ENCODE data around the gene PMEL. TPM values are rescaled to one million over a fixed set of nuclear protein-coding genes. Genes with fewer than 3 reads are reported as not detected.
A peak's percentile ranks its signal among the peaks of the same experiment; 100 is the strongest.

The PMEL gene
- total RNA-seq, 4 donors from 2014 or later = 0.26 to 3.6 (median 2.9) TPM; not detected in 1

- no peaks in the 10 kb centered on the region for H3K4me1 ChIP-seq
- no peak overlapping the region for H3K4me3 ChIP-seq
- peak in 1 of 2 donors; percentile 25 for DNase-seq
- no peak overlapping the region for H3K27ac ChIP-seq
- intact Hi-C loops (cut with DNase I; ENCODE audit: low total_unique reads) = no loop called here
- H3K9me3 ChIP-seq = no peaks in the 10 kb centered on the region
- TF ChIP-seq CTCF (IDR thresholded peaks at IDR 0.05) (no peak), POLR2A (IDR thresholded peaks at IDR 0.05) (no peak)
- H3K36me3 ChIP-seq = no peaks in the 10 kb centered on the region
- no peaks in the 10 kb centered on the region for H3K27me3 ChIP-seq
These were observed 8.6 kb downstream of the PMEL start for GRCh38 chr12:55957106-55957859.

DNA sequence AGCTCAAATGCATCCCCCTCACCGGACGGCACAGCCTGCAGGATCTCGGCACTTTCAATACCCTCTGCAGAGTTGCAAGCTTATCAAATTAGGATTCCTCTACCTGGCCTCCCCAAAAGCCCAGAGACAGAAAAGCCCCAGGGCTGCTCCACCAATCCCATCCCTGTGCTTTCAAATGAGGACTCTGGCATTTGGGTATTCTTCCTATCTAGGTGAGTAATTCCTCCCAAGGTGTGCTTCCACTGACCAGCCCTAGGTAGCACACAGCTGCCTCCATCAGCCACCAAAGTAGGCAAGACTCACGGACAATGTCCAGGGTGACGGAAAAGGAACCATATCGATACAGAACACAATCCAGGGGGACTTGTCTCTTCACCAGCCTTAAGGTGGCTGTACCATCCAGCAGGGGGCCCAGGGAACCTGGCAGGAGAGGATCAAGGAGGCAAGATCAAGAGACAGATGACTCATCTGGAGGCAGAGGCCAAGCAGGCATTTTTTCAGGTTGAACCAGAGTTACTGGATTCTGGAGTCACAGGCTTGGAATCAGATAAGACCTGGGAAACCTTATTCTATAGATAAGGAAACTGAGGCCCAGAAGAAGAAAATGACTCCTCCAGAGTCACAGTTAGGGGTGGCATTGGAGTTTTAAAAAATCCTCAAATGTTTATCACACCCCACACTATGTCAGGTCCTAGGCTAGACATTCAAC, 9.9 kb downstream of the PMEL start:
- Histone ChIP-seq H3K36me3 (no peaks in the 10 kb centered on the region), H3K4me3 (no peak overlapping the region), H3K27me3 (no peaks in the 10 kb centered on the region), H3K27ac (no peak overlapping the region), H3K9me3 (no peaks in the 10 kb centered on the region), H3K4me1 (no peaks in the 10 kb centered on the region)
- intact Hi-C loops (cut with DNase I; ENCODE audit: low total_unique reads) = no loop called here
- TF ChIP-seq CTCF (IDR thresholded peaks at IDR 0.05) (no peak), POLR2A (IDR thresholded peaks at IDR 0.05) (no peak)
- peak in 1 of 2 donors; percentile 27 for DNase-seq

DNA sequence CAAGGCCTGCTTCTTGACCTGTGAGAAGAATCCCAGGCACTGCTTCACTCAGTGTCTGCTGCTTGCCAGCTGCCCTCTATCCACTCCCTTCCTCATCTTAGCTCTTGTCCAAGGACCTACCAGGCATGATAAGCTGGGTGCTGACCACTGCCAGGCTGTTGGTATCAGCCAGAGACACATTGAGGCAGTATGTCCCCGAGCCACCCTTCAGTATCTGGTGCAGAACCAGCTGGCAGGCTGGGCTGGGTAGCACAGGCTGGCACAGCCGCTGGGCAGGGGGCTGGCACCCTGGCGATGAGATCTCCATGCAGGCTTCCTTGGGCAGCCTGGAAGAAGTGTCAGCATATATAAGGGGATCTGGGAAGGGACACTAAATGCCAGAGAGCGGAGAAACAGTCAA, 10.5 kb downstream of the PMEL start:
- no peaks in the 10 kb centered on the region for H3K4me1 ChIP-seq
- H3K27me3 ChIP-seq = no peaks in the 10 kb centered on the region
- no peak overlapping the region for H3K4me3 ChIP-seq
- no peaks in the 10 kb centered on the region for H3K9me3 ChIP-seq
- no peak overlapping the region for H3K27ac ChIP-seq
- no peaks in the 10 kb centered on the region for H3K36me3 ChIP-seq
- intact Hi-C loops (cut with DNase I; ENCODE audit: low total_unique reads) = no loop called here
- no peak for DNase-seq
- TF ChIP-seq CTCF (IDR thresholded peaks at IDR 0.05) (no peak), POLR2A (IDR thresholded peaks at IDR 0.05) (no peak)

GRCh38 chr12:55946553-55946952, 19.3 kb downstream of the PMEL start:
- H3K4me3 ChIP-seq = no peak overlapping the region
- H3K27me3 ChIP-seq = no peaks in the 10 kb centered on the region
- no peak overlapping the region for H3K27ac ChIP-seq
- H3K36me3 ChIP-seq = no peaks in the 10 kb centered on the region
- intact Hi-C loops (cut with DNase I; ENCODE audit: low total_unique reads) = no loop called here
- TF ChIP-seq CTCF (IDR thresholded peaks at IDR 0.05) (no peak), POLR2A (IDR thresholded peaks at IDR 0.05) (no peak)
- H3K4me1 ChIP-seq = no peaks in the 10 kb centered on the region
- H3K9me3 ChIP-seq = no peaks in the 10 kb centered on the region
- no peak for DNase-seq

- Histone ChIP-seq H3K27ac (no peak overlapping the region), H3K36me3 (no peaks in the 10 kb centered on the region), H3K9me3 (no peaks in the 10 kb centered on the region), H3K4me1 (no peaks in the 10 kb centered on the region), H3K27me3 (no peaks in the 10 kb centered on the region), H3K4me3 (no peak overlapping the region)
- no peak for DNase-seq
- intact Hi-C loops (cut with DNase I; ENCODE audit: low total_unique reads) = loop anchor here (5.0 kb wide), 1 partner anchor 205 kb away; no protein-coding TSS in a partner anchor
- TF ChIP-seq CTCF (IDR thresholded peaks at IDR 0.05) (no peak), POLR2A (IDR thresholded peaks at IDR 0.05) (no peak)
These were observed 23.2 kb downstream of the PMEL start for GRCh38 chr12:55942577-55943136.
